HG03066 (cell line): ENCODE data around the gene CLDN22.
"Not testable (repeated sequence)": the region's sequence is repeated elsewhere in the genome, so short reads cannot be mapped to it uniquely, and the experiment has no call there.

ENCODE experiments used
- ATAC-seq: cut with Tn5 transposase; IDR thresholded peaks from one replicate; pipeline ENCODE4 v1.9.1; 2021; ENCODE audit warnings: low read depth; ENCODE audit not compliant: unreplicated experiment

Gene CLDN22

DNA sequence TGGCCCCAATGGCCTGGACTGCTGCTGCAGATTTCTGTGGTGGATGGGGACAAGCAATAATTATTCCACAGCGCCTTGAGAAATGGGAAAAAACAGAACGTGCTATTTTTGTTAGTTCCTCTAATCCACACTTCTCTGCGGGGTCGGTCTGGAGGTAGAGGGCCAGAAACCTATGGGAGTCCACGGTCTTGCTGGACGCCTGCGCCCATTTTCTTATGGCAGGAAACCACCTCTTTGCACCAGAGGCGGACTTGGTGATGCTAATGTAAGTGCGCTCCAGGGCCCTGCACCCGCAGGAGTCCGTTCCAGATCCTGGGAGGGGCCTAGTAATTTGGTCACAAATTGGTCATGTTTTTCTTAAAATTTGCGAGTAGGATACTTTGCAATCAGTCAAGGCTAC, 28.1 kb upstream of the CLDN22 start:
- no peak for ATAC-seq

DNA sequence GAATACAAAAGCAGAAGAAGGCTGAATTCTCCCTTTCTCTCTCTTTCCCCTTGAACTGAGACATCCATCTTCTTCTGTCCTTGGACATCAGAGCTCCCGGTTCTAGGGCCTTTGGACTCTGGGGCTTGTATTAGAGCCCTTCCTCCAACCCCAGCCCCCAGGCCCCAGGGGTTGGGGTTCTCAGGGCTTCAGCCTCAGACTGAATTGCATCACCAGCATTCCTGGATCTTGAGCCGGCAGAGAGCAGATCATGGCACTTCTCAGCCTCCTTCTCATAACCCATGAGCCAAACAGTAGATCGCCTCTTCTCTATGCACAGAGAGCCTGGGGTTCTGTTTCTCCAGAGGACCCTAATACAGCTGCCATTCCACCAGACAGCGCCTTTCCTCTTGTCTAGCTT, 27.5 kb upstream of the CLDN22 start:
- ATAC-seq = no peak

DNA sequence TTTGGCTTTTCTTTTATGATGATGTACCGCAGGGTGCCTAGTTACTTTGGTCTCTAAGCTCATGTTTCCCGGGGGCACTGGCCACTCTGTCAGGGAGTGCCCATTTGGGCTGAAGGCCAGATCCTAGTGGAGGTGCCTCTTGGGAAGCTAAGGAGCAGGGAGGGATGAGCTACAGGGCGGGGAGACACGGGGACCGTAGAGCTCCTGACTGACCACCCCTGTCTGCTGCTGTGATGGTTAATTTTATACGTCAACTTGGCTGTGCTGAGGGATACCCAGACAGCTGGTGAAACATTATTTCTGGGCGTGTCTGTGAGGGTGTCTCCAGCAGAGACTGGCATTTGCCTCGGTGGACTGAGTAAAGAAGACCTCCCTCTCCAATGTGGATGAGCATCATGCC, 27.1 kb upstream of the CLDN22 start:
- ATAC-seq = no peak

DNA sequence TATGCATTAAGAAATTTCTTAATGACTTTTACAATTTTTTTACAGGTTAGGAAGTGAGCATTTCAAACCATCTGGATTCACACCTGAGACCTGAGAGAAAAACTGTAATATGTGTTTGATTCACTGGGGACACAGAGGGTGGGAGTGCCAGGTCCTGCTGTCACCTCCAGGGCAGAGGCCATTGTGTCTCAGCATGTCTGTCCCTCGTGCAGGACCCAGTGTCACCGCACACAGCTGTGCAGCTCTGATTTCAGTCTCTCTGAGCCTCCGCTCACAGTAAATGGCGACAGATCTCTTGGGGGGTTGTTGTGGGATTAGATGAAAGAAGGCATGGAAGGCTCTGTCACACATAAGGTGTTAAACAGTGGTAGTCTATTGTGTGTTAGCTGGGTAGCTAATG, 25.2 kb upstream of the CLDN22 start:
- ATAC-seq = no peak

DNA sequence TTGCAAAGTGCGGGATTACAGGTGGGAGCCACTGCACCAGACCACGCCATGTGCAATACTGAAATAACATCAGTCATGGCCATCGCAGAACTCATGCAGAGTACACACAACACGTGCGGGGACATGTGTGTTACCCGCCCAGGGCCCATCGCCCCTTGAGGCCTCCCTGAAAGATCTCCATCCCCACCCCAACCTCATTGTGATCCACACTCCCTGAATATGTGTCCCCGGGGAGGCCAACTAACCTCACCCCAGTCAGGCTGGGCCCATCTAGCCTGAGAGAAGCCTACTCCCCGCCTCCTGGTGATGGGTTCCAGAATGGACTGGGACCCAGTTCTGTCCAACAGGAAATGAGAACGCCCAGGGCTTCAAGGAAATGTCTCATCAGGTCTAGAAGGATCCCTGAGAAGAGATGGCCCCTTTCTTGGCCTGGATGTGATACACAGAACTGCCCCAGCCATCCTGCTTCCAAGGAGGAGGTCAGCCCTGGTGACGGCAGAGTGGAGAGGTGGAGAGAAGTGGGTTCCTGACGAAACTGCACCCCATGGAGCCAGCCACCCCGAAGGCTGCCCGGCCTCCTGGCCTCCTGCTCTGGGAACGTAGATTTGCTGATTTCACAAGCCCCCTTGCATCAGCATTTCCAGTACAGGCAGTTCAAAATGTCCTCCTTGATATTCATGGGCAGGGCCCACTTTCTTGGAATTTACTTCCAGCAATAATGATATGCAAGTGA, 24.6 kb upstream of the CLDN22 start:
- no peak for ATAC-seq

DNA sequence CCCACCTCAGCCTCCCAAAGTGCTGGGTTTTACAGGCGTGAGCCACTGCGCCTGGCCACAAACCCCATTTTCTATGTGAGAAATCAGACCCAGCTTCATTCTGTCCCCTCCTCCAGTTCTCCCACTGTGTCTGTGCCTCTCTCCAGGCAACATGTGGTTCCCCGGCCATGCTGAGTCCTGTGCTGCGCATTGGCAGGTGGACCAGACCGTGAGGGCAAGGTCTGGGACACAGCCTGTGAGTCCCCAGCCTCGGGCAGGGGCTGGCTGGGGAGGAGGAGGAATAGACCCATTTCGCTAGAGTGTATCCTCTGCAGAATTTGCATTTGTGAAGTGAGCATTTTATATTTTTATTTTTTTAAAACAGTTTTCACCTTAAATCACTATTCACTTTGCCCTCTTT, 23.7 kb upstream of the CLDN22 start:
- no peak for ATAC-seq

DNA sequence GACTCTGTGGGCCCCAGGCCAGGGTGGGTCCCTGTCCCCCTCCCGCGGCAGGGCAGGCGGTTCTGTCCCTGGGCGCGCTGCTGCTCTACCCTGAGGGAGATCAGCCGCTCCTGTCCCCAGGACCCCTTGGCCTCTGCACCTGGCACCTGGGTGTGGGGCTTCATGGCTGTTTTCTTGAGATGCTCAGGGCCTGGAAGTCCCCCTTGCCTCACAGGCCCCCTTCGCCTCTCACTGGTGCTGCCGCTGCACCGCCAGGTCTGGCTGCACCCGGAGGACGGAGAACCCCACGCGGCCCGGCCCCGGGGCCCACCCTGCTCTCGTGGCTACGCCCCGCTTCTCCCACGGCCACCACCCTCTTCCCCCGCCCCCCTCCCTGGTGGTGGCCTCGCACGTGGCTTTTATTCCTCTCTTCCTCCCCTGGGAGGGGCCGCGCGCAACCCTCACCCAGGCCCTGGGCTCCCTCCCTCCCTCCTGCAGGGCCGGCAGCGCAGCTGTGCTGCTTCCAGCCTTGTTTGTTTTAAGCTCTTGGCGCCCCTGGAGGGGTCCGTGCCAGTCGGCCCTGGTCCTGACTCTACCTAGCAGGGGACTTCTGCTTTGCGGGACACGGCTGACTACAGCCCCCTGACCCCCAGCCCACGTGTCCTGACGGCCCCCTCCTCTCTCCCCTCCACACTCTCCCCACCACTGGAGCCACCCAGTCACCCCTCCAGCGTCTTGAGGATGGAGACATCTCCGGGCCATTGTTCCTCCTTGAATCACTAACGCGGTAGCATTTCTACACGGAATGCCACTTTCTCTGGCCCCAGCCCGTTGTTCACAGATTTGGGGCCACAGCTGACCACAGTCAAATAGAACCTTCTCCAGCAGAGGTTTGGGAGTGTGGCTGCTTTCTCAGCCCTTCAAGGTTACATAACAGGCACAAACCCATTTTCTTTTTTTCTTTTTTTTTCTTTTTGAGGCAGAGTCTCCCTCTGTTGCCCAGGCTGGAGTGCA, 22.8 kb upstream of the CLDN22 start:
- ATAC-seq = no peak

DNA sequence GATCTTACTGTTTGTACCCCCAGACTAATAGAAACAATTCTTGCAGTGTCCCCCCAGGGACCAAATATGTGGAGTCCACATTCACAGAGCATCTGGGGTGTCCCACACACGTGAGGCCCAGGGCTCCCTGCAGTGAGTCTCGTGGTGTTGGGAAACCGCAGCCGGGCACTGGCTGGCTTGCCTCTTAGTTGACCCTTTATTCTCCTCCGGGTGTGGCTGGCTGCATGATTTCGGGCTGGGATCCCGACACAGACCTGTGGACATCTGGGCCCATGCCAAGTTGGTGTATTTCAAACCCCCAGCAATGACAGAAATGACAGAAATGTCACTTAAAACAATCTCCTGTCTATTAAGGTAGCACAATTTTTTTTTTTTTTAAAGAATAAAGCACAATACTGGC, 17.8 kb upstream of the CLDN22 start:
- ATAC-seq = no peak

DNA sequence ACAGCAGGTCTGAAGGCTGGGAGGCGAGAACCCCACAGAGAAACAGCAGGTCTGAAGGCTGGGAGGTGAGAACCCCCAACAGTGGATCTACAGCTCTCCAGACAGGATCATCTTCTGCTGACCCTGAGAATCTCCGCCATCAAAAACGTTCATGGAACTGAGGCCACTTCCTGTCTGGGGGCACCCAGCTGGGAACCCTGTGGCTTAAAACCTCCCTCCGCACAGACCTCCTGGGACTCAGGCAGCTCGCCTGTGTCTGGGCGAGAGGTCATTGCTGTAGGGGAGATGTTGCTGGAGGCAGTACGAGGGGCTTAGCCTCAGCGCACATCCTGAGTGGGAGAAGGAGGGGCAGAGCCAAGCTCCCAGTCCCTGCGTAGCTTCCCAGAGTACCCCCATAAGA, 17.3 kb upstream of the CLDN22 start:
- no peak for ATAC-seq

DNA sequence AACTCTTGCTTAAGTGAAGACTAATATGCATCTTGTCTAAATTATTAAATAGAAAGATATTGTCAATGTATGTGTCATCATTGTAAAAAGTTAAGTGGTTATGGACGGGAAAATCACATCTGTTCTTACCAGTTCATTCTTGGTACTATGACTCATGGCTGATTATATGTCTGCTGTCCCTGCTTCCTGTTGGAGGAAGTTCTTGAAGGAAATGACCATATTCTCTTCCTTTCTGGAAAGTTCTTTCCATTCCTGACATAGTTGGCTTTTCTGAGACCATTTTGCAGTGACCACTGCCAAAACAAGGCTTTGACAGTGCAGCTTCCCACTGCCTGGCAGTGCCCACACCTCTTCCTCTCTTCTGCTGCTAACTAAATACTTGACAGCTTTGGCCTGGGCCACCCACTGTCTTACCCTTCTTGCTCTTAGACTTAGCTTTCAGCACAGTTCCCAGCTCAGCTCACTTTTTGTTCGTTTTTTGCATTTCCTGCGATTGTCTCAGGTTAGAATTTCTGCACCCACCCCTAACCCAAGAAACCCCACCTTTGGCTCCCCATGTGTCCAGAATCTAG, 15.4 kb upstream of the CLDN22 start:
- ATAC-seq = no peak

DNA sequence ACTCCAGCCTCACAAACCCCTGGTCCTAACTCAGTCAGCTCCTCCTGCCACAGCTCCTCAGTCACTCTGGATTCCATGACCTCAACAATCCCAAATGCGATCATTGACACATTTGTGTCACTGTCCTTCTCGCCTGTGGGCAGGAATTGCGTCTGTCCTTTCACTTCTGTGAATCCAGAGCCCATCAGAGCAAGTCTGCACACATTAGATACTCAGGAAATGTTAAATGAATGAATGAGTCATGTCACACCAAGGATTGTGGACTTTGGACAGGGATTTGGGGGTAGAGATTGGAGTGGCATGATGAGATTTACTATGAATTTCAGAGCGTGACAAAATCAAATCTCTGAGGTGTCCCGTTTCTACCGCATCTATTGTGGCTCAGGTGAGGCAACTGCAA, 13.9 kb upstream of the CLDN22 start:
- ATAC-seq = no peak

DNA sequence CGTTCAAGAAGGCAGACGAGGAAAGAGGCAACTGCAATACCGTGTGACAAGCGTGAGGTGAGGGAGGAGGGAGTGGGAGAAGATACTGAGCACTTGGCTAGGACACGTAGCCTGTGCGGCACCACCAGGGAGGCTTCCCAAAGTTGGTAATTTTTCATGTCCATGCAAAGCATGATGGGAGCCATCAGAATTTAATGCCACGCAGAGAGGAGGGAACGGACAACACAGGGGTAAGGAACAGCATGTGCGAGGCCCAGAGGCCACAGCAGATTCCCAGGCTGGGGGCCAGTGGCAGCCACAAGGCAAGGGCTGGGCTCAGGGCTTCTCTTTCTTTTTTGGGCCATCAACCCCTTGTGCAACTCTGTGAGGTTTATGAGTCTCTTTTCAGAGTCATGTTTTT, 13.1 kb upstream of the CLDN22 start:
- no peak for ATAC-seq

DNA sequence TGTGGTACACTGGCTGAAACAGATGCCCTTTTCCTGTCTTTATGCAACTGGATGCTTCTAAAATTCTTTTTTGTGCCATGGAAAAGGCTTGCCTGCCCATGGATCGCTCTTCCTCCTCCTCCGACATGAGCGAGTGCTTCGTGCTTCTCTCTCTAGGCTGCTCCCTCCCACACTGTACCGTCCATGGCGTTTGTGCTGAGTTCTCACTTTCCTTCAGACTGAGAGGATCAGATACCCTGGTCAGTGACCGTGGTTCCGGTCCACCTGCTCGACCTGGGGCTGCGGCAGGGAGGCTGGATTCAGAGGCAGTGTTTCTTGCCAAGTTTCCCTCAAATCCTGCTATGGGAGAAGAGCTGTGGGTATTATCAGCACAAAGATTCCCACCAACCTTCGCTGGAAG, 12.4 kb upstream of the CLDN22 start:
- no peak for ATAC-seq

DNA sequence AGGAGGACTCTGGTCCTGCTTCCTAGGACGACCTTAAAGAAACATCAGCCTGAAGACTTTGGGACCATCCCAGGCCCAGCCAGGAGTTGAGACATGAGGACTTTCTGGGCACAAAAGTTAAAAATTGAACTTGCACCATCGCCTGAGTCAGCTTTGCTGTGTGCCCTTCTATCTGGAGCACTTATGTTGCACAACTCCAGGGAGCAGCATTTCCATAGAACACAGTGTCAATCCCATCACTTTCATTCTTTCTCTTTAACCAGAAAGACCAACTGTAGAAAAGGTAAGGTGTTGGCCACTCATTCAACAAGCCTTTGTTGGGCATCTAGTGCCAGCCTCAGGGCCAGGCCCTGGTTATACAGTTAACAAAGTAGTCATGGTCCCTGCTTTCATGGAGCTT, 10.8 kb upstream of the CLDN22 start:
- ATAC-seq = no peak

DNA sequence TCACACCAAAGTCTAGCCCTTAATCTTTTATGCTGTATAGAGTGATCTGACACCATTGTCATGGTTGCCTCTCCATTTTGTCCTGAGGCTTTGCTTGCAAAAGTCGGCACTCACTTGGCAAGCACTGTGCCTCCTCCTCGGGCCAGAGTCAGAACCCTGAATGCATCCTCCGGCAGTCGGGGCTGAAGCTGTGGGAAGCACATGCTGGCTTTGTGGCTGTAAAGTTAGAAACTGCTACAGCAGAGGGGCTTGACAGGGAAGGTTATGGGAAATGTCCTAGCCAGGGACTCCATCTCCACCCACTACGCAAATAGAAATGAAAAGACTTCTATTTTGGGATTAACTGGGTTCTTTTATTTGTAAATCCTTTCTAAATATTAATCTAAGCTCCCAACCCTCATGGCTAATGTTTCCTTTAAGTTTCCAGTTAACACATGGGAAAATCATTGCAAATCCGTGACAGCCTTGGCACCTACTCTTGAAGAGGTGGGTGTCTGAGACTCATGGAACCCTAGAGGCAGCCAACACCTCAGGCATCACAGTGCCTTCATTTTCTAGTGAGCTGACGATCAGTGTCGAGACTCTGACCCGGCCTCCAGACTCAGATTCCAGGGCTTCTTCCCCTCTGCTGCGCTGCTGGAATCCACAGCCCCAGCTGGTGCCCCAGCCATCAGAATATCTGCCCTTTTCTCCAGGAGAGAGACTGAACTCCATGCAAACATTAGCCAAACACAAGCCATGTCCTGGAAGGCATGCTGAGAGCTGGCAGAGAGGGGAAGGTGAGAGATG, 10.1 kb upstream of the CLDN22 start:
- ATAC-seq = no peak

DNA sequence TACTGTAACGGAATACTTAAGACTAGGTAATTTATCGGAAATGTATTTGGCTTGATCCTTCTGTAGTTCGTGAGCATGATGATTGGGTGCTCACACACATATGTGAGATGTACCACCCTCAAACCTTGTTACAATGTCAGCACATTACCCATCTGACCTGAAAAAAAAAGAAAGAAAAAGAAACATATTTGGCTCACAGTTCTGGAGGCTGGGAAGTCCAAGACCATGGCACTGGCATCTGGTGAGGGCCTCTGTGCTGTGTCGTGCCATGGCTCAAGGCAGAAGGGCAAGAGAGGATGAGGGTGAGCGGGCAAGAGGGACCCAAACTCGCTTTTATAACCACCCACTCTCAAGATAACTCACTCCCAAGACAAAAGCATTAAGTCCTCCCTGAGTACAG, 9.2 kb upstream of the CLDN22 start:
- ATAC-seq = no peak

DNA sequence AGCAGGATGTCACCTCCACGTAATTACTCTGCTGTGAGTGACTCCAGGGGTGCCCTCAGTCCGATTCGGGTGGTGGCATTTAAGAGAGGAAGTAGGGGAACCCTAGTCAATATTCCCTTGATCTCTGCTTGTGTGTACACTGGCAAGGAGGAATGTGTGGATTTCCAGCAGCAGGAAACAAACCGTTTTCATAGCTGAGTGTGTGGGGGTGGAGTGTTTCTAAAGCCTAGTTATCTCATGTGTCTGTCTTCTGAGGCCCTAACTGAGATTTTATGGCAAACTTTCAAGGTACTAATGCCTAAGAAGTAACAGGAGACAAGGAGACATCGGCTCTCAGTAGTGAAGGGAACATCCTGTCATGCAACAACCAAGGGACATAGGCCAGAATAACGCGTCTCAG, 8.8 kb upstream of the CLDN22 start:
- ATAC-seq = no peak

DNA sequence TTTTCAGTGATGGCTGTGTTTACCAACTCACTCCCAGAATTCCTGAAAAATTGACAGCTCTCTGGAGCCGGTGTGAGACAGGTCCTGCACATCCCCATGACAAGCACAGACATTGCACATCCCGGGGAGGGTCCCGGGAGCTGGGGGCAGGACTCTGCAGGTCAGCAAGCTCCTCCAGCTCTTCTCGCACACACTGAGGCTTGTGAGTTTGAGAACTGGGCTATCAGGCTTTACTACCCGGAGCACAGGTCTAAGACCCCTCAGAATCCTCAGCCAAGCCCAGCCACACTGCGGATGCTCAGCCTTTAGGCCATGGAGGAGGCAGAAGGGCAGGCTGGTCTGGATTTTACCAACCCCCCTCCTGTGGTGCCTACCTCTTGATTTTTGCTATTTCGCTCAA, 7.8 kb upstream of the CLDN22 start:
- no peak for ATAC-seq

DNA sequence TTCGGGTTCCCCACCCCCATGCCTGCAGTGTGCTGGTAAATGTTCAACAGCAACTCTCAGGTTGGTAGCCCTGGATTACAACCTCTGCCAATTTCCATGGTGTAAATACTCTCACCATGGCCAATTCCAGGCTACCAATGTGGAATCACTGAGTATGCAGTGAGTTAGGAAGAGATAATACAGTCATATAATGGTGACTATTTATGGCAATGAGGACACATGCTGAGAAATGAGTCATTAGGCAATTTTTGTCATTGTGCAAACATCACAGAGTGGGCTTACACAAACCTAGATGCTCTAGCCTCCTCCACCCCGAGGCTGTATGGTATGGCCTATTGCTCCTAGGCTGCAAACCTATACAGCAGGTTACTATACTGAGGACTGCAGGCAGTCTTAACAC, 6.8 kb upstream of the CLDN22 start:
- ATAC-seq = no peak

DNA sequence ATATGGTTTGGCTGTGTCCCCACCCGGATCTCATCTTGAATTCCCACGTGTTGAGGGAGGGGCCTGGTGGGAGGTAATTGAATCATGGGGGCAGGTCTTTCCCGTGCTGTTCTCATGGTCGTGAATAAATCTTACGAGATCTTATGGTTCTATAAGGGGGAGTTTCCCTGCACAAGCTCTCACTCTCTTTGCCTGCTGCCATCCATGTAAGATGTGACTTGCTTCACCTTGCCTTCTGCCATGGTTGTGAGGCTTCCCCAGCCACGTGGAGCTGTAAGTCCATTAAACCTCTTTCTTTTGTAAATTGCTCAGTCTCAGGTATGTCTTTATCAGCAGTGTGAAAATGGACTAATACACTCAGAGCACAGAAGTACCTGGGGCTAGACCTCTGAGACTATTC, 6.3 kb upstream of the CLDN22 start:
- not testable (repeated sequence) for ATAC-seq

DNA sequence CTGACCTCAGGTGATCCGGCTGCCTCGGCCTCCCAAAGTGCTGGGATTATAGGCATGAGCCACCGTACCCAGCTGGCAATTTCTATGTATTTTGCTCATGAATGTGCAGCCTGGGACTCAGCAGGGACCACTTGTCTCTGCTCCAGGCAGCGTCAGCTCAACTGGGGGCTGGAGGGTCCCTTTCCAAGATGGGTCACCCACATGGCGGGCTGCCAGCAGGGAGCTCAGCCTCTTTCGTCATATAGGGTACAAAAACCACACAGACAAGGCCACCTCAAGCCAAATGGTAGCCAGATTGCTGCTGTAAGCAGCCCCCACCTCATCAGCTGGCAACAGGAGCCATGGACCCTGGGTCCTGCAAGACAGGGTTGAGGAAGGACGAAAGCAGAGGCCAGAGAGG, 4.5 kb upstream of the CLDN22 start:
- ATAC-seq = no peak
